ENCODE results near the gene HS6ST1. TPM values are rescaled to one million over a fixed set of nuclear protein-coding genes. Genes with fewer than 3 reads are reported as not detected.

HS6ST1 gene
- total RNA-seq, 2 experiments from 2014 or later, result 7.9 to 8.4 TPM

- DNase-seq, result no peak
- H3K27me3 Mint-ChIP-seq, result peaks cover 2% of the 10 kb centered on the region
- no peaks in the 10 kb centered on the region for H3K9me3 Mint-ChIP-seq
- POLR2A ChIA-PET, result no interaction called here
- CTCF ChIA-PET, result no interaction called here
- H3K4me1 Mint-ChIP-seq, result peaks cover 6% of the 10 kb centered on the region
- H3K4me3 Mint-ChIP-seq, result no peak overlapping the region
- no peaks in the 10 kb centered on the region for H3K36me3 Mint-ChIP-seq (ENCODE audit: low read depth)
- no peak overlapping the region for H3K27ac Mint-ChIP-seq
Observed at GRCh38 chr2:128236491-128237035, 82.1 kb downstream of the HS6ST1 start.

GRCh38 chr2:128235581-128235980 is 83.1 kb downstream of the HS6ST1 start:
- POLR2A ChIA-PET, result no interaction called here
- Mint-ChIP-seq H3K4me3 (no peak overlapping the region), H3K9me3 (no peaks in the 10 kb centered on the region), H3K4me1 (peaks cover 6% of the 10 kb centered on the region), H3K27ac (no peak overlapping the region), H3K36me3 (ENCODE audit: low read depth) (no peaks in the 10 kb centered on the region), H3K27me3 (peaks cover 7% of the 10 kb centered on the region)
- DNase-seq, result no peak
- CTCF ChIA-PET, result no interaction called here

GRCh38 chr2:128234613-128235012 is 84.1 kb downstream of the HS6ST1 start:
- H3K4me3 Mint-ChIP-seq, result no peak overlapping the region
- H3K27ac Mint-ChIP-seq, result no peak overlapping the region
- H3K9me3 Mint-ChIP-seq, result no peaks in the 10 kb centered on the region
- POLR2A ChIA-PET, result no interaction called here
- peaks cover 6% of the 10 kb centered on the region for H3K4me1 Mint-ChIP-seq
- no peaks in the 10 kb centered on the region for H3K36me3 Mint-ChIP-seq (ENCODE audit: low read depth)
- CTCF ChIA-PET, result no interaction called here
- no peak for DNase-seq
- H3K27me3 Mint-ChIP-seq, result peaks cover 7% of the 10 kb centered on the region

GRCh38 chr2:128233790-128234395 is 84.8 kb downstream of the HS6ST1 start:
- no peaks in the 10 kb centered on the region for H3K9me3 Mint-ChIP-seq
- ChIA-PET CTCF (no interaction called here), POLR2A (no interaction called here)
- no peaks in the 10 kb centered on the region for H3K36me3 Mint-ChIP-seq (ENCODE audit: low read depth)
- H3K4me1 Mint-ChIP-seq, result peaks cover 6% of the 10 kb centered on the region
- no peak overlapping the region for H3K27ac Mint-ChIP-seq
- H3K4me3 Mint-ChIP-seq, result peak overlapping the region; percentile 77
- peaks cover 7% of the 10 kb centered on the region for H3K27me3 Mint-ChIP-seq
- no peak for DNase-seq

GRCh38 chr2:128232965-128233789 is 85.5 kb downstream of the HS6ST1 start:
- Mint-ChIP-seq H3K9me3 (no peaks in the 10 kb centered on the region), H3K27ac (no peak overlapping the region), H3K4me3 (peak overlapping the region; percentile 77), H3K4me1 (peaks cover 6% of the 10 kb centered on the region), H3K36me3 (ENCODE audit: low read depth) (no peaks in the 10 kb centered on the region), H3K27me3 (peaks cover 7% of the 10 kb centered on the region)
- peak; percentile 87 for DNase-seq
- ChIA-PET POLR2A (no interaction called here), CTCF (interaction anchor here (0.9 kb wide), 1 partner anchor 12 kb away, joined by 3 read pairs; no protein-coding TSS in a partner anchor)

GRCh38 chr2:128228894-128229293 is 89.8 kb downstream of the HS6ST1 start:
- Mint-ChIP-seq H3K27ac (no peak overlapping the region), H3K36me3 (ENCODE audit: low read depth) (no peaks in the 10 kb centered on the region), H3K4me1 (peaks cover 4% of the 10 kb centered on the region), H3K9me3 (peaks cover 2% of the 10 kb centered on the region), H3K27me3 (peaks cover 7% of the 10 kb centered on the region), H3K4me3 (no peak overlapping the region)
- POLR2A ChIA-PET, result no interaction called here
- no peak for DNase-seq
- CTCF ChIA-PET, result interaction anchor here (1.0 kb wide), 1 partner anchor 14 kb away, joined by 3 read pairs; no protein-coding TSS in a partner anchor

GRCh38 chr2:128227862-128228261 is 90.8 kb downstream of the HS6ST1 start:
- peaks cover 2% of the 10 kb centered on the region for H3K9me3 Mint-ChIP-seq
- DNase-seq, result no peak
- ChIA-PET POLR2A (no interaction called here), CTCF (interaction anchor here (0.6 kb wide), 1 partner anchor 163 kb away, joined by 6 read pairs; no protein-coding TSS in a partner anchor)
- no peaks in the 10 kb centered on the region for H3K36me3 Mint-ChIP-seq (ENCODE audit: low read depth)
- no peak overlapping the region for H3K27ac Mint-ChIP-seq
- peaks cover 7% of the 10 kb centered on the region for H3K27me3 Mint-ChIP-seq
- H3K4me3 Mint-ChIP-seq, result no peak overlapping the region
- H3K4me1 Mint-ChIP-seq, result peaks cover 2% of the 10 kb centered on the region

GRCh38 chr2:128219891-128220290 is 98.8 kb downstream of the HS6ST1 start:
- H3K4me3 Mint-ChIP-seq, result no peak overlapping the region
- no peak for DNase-seq
- CTCF ChIA-PET, result no interaction called here
- POLR2A ChIA-PET, result no interaction called here
- H3K9me3 Mint-ChIP-seq, result no peaks in the 10 kb centered on the region
- no peaks in the 10 kb centered on the region for H3K36me3 Mint-ChIP-seq (ENCODE audit: low read depth)
- no peak overlapping the region for H3K27ac Mint-ChIP-seq
- no peaks in the 10 kb centered on the region for H3K27me3 Mint-ChIP-seq
- H3K4me1 Mint-ChIP-seq, result peaks cover 21% of the 10 kb centered on the region

GRCh38 chr2:128217671-128218070 is 101.0 kb downstream of the HS6ST1 start:
- Mint-ChIP-seq H3K27ac (no peak overlapping the region), H3K9me3 (no peaks in the 10 kb centered on the region), H3K36me3 (ENCODE audit: low read depth) (no peaks in the 10 kb centered on the region), H3K4me1 (peaks cover 21% of the 10 kb centered on the region), H3K4me3 (no peak overlapping the region), H3K27me3 (no peaks in the 10 kb centered on the region)
- no peak for DNase-seq
- CTCF ChIA-PET, result no interaction called here
- POLR2A ChIA-PET, result no interaction called here

- Mint-ChIP-seq H3K27ac (no peak overlapping the region), H3K4me3 (no peak overlapping the region), H3K9me3 (no peaks in the 10 kb centered on the region), H3K27me3 (no peaks in the 10 kb centered on the region), H3K36me3 (ENCODE audit: low read depth) (no peaks in the 10 kb centered on the region), H3K4me1 (peaks cover 21% of the 10 kb centered on the region)
- DNase-seq, result peak; percentile 77
- POLR2A ChIA-PET, result no interaction called here
- CTCF ChIA-PET, result interaction anchor here (1.2 kb wide), 2 partner anchors 13 to 24 kb away, joined by 3 to 4 read pairs; no protein-coding TSS in a partner anchor
Observed at GRCh38 chr2:128215897-128216642, 102.6 kb downstream of the HS6ST1 start.

All from activated CD4-positive, alpha-beta T cell treated with anti-CD3 and anti-CD28 coated beads, Interleukin-2, amount 10 ng/mL, durations not matched to agents 7 days and 5 days (primary cell).